HS-5 (cell line): Measurements from ENCODE around the gene SCNN1A.

Experiments
- DNase-seq: peaks from one replicate; pipeline ENCODE4 v3.0.0-alpha.2; 2012; ENCODE audit warnings: low read depth

The SCNN1A gene

DNA sequence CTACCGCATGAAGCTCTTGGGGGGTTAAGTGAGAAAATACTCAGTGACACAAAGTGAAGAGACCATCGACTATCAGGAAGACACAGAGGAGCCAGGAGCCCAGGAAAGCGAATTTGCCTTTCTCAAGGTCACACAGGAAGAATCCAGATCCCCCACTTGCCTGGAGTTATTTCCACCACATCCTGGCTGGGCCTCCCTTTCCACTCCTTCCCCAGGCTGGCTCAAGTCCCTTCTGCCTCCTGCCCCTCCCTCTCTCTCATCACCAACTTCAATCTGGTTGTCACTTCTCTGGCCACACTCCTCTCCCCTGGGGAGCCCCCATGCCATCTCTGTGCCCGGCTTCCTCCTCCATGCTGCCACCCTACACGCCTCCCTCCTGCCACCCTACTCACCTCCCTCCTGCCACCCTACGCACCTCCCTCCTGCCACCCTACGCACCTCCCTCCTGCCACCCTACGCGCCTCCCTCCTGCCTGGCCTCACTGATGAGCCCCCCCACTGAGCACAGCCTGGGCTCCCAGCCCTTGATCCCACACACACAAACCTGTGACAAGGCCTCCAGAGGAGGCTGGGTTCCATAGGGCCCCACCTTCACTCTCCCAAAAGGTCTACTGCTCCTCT lies 6.3 kb downstream of the SCNN1A start:
- DNase-seq = no peak

GRCh38 chr12:6367969-6368892 lies 7.1 kb downstream of the SCNN1A start:
- no peak for DNase-seq

DNA sequence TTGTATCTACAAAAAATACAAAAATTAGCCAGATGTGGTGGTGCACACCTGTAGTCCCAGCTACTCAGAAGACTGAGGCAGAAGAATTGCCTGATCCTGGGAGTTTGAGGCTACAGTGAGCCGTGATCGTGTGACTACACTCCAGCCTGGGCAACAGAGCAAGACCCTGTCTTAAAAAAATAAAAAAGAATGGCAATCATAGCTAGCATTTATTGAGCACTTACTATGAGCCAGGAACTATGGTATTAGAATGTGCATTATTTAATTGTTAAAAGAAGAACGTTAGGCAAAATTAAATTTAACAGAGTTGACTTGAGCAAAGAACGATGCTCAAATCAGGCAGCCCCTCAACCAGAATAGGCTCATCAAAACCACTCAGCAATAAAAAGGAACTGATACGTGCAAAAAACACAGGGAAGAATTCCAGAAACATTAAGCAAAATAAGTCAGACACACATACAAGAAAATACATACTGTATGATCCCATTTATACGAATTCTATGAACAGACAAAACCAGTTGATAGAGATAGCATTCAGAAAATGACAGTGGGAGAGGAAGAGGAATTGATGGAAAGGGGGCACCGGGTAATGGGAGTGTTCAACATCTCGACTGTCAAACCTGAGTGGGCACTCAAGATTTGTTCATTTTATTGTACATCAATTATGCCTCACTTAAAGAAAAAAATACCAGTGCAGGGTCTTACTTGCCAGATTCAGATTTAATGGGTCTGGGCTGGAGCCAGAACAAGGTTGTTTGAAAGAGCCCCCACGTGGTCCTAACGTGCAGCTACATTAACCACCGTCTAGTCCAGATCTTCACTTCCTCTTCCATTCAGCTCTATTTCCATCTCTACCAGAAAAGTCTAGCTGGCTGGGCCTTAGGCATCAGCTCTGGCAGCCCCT lies 8.0 kb downstream of the SCNN1A start:
- DNase-seq = no peak

GRCh38 chr12:6364044-6364374 lies 11.4 kb downstream of the SCNN1A start:
- DNase-seq = no peak

DNA sequence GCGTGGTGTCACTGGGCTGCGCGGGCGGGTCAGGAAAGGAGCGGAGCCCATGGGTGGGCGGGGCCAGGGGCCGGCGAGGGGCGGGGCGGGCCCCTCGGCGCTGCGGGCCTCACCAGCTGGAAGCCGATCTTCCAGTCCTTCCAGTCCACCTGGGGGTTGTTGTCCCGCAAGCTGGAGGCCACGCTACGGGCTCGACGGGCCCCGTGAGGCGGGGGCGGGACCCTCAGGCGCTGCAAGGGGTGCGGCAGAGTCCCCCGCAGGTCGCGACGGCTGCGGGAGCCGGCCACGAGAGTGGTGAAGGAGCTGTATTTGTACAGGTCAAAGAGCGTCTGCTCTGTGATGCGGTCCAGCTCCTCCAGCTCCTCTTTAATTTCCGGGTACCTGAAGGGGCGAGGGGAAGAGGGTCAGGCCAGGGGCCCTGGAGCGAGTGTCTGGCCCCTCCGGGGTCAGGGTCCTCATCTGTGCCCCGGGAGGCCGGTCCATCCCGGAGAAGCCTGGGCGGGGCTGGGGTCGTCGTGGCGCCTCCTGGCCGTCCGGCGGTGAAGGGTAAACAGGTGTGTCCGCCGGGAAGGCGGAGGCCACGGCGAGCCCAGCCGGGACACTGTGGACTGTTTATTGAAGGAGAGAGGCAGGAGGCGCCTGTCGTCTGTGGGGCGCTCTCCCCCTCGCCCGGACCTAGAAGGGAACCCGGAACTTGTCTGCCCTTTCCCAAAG lies 11.9 kb downstream of the SCNN1A start:
- DNase-seq = no peak

GRCh38 chr12:6363010-6363329 lies 12.4 kb downstream of the SCNN1A start:
- no peak for DNase-seq

DNA sequence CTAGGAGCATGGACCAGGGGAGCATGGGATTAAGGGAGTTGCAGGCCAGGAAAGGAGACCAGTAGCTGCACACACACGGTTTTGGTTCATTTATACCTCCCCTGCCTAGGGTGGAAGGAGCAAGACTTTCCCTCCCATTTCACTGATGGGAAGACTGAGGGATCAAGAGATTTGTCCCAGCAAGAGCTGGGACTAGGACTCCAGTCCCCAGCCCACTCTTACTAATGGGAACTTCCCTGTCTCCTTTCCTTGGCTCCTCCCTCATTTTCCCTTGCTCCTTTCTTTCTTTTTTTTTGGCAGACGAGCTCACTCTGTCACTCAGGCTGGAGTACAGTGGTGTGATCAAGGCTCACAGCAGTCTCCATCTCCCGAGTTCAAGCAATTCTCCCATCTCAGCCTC lies 13.0 kb downstream of the SCNN1A start:
- DNase-seq = no peak

DNA sequence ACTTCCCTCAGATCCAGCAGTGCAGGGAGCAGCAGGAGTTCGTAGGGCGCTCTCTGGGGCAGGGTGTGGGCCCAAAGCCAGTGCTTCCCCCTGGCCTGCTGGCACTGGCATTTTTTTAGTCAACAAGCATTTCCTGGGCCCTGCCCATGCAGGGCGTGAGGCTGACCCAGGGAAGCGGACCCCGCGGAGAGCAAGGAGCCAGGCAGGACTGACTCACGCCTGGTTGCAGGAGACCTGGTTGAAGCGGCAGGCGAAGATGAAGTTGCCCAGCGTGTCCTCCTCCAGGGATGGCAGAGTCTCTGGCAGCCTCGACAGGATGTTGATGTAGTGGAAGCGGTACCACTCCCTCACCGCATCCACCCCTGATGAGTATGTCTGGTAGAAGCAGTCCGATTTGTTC lies 13.5 kb downstream of the SCNN1A start:
- no peak for DNase-seq

DNA sequence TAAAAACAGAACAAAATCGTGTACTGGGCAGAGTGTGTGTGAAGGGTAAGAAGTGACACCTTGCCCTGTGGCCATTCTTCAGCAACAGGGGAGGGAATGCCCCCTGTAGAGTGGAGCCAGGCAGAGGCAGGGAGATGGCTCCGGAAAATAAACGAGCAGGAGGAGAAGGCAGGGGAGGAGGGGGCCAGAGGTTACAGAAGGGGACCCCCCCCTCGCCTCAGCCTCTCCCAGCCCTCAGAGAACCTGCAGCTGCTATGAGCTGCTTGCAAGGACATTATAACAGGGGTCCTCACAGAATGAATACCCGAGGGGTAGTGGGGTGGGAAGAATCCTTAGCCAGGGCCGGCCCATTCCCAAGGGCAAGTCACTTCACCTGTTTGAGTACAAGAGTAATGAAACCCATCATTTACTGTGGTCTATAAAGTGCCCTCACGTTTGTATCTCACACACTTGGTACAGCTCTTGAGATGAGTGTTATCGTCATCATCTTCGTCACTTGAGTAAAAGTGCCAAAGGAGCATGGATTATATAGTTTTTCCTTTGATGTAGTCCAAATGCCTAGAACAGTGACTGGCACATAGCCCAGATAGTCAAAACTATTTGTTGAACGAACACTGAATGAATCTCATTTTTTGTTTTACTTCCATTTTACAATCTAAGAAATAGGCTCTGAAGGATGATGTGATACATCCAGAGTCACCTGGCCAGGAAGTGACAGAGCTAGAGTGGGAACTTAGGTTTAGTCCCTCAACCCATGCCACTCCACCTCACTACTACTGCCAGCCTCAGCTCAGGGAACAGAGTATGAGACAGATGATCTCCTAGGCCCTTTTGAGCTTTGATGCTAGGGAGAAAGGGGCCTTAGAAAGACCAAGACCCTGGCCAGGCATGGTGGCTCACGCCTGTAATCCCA lies 14.5 kb downstream of the SCNN1A start:
- no peak for DNase-seq

DNA sequence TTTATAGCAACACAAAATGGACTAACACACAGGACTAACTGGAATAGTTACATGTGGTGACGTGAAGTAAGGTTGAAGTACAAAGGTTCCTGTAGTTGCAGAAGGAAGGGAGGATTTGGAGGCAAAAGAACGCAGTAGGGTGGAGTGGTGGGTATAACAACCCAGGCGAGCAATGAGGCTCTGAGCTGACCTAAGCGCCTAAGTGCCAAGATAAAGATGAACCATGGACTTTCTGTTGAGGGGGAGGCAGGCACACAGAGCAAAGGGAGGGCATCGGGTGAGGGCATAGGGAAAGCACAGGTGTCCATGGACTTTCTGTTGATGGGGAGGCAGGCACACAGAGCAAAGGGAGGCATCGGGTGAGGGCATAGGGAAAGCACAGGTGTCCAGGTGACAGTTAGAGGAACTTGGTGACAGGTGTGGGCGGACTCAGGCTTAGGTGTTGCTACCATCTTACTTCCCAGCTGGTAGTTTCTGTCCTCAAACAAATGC lies 15.2 kb downstream of the SCNN1A start:
- no peak for DNase-seq

GRCh38 chr12:6358881-6359280 lies 16.5 kb downstream of the SCNN1A start:
- no peak for DNase-seq

DNA sequence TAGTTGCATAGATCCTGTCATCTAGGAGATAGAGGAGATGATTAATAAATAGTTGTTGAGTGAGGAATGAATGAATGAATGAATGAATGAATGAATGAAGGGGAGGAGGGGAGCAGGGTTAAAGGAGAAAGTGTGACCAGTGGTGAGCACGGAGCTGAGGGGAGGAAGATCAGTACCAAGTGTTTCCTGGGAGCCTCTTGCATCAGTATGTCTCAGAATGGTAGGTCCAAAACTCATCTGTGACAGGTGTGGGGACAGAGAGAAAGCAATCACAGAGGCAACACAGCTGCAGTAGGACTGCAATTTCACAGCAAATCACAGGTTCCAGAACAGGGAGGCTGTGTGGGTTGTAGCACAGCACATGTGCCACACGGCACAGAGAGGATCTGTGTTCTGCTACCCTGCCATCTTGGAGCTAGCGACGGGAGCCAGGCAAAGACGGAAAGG lies 19.0 kb downstream of the SCNN1A start:
- DNase-seq = no peak

DNA sequence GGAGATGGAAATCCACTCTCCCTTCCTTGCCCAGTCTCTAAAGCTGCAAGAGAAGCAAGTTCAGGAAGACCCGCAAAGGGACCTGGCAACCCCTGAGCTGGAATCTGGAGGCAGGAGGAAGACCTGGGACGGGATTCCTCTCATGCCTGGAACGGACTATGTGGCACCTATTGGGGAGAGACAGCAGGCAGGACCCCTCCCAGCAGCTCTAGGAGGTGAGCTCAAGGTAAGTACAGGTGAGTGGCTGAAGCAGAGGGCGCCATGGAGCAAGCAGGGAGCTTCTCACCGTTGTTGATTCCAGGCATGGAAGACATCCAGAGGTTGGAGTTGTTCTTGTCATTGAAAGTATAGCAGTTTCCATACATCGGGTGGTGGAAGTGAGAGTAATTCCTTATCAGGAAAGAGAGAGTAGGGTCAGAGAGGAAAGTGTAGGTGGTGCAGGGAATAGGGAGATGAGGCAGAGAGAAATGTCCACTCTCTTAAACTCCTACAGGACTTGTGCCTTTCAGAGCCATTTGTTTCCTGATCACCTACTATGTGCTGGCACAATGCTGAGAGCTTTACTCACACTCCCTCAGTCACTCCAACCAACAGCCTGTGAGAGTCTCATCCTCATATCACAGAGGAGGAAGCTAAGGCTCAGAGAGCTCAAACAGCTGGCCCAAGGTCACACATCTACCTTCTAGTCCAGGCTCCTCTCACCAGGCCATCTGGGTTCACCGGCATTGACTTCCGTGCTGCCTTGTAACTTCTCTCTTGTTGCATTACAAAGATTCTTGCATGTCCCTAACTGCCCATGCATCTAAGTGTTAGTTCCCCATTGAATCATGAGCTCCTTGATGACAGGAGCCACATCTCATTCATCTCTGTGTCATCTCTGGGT lies 19.6 kb downstream of the SCNN1A start:
- DNase-seq = no peak

DNA sequence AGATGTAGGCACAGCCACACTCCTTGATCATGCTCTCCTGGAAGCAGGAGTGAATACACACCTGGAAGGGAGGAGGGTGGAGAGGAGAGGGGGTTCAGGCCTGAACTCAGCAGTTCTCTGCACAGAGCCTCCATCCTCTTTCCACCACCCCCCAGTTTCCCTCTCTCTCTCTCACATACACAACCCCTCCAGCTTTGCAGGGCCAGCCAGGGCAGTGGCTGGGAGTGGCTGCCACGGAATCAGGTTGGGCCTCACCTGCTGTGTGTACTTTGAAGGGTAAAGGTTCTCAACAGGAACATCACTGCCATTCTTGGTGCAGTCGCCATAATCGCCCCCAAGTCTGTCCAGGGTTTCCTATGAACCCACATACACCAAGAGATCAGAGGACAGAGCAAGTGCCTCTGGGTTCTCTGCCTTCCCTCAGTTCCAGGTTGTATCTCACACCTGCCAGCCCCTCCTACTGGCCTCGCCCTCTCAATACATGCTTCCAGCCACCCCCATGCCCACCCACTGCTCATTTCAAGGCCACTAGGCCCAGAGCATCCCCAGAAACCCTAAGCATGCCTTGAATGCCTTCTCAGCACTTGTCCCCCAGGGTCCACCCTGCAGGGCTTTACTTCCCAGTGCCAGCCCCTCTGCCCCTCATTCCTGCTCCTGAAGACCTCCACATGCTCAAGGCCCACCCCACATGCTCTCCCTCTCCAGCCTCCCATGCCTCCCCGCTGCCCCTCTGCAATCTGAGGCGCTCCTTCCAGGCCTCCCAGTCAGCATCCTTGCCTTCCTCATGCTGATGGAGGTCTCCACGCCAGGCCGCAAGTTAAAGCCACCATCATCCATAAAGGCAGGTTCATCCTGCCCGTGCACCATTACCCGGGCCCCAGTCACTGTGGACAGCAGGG lies 20.6 kb downstream of the SCNN1A start:
- DNase-seq = no peak

GRCh38 chr12:6352193-6353173 lies 22.9 kb downstream of the SCNN1A start:
- DNase-seq = no peak

DNA sequence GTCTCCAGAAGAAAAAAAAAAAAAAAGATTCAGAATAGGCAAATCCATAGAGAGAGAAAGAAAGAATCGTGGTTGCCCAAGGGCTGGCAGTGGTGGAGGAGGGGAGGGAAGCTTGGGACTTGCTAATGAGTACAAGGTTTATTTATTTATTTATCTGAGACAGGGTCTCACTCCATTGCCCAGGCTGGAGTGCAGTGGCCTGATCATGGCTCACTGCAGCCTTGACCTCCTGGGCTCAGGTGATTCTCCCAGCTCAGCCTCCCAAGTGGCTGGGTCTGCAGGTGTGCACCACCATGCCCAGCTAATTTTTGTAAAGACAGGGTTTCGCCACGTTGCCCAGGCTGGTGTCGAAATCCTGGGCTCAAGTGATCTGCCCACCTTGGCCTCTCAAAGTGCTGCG lies 23.7 kb downstream of the SCNN1A start:
- no peak for DNase-seq
